ENCODE results near the gene RAD51.

The RAD51 gene

GRCh38 chr15:40722354-40722753 is 27.4 kb downstream of the RAD51 start:
- no peak for TF ChIP-seq CTCF (IDR thresholded peaks at IDR 0.05)
- DNase-seq (ENCODE audit: low spot score) = no peak

GRCh38 chr15:40722934-40723333 is 28.0 kb downstream of the RAD51 start:
- no peak for TF ChIP-seq CTCF (IDR thresholded peaks at IDR 0.05)
- no peak for DNase-seq (ENCODE audit: low spot score)
- Histone ChIP-seq H3K27ac (no peak overlapping the region), H3K4me3 (no peak overlapping the region)

More at GRCh38 chr15:40722354-40722753, 27.4 kb downstream of the RAD51 start:
- Histone ChIP-seq H3K4me3 (no peak overlapping the region), H3K27ac (no peak overlapping the region)

GRCh38 chr15:40723919-40724318 is 28.9 kb downstream of the RAD51 start:
- DNase-seq (ENCODE audit: low spot score) = no peak
- TF ChIP-seq CTCF (IDR thresholded peaks at IDR 0.05) = no peak
- Histone ChIP-seq H3K27ac (no peak overlapping the region), H3K4me3 (no peak overlapping the region)

- no peak for DNase-seq (ENCODE audit: low spot score)
- no peak overlapping the region for H3K27ac ChIP-seq
- H3K4me3 ChIP-seq = no peak overlapping the region
These were observed 36.1 kb downstream of the RAD51 start for GRCh38 chr15:40731034-40731433.

GRCh38 chr15:40736575-40736974 is 41.6 kb downstream of the RAD51 start:
- Histone ChIP-seq H3K4me3 (no peak overlapping the region), H3K27ac (no peak overlapping the region)
- no peak for TF ChIP-seq CTCF (IDR thresholded peaks at IDR 0.05)
- no peak for DNase-seq (ENCODE audit: low spot score)

More at GRCh38 chr15:40731034-40731433, 36.1 kb downstream of the RAD51 start:
- no peak for TF ChIP-seq CTCF (IDR thresholded peaks at IDR 0.05)

GRCh38 chr15:40737048-40737447 is 42.1 kb downstream of the RAD51 start:
- no peak for DNase-seq (ENCODE audit: low spot score)
- TF ChIP-seq CTCF (IDR thresholded peaks at IDR 0.05) = no peak
- H3K27ac ChIP-seq = no peak overlapping the region
- H3K4me3 ChIP-seq = no peak overlapping the region

GRCh38 chr15:40739047-40739446 is 44.1 kb downstream of the RAD51 start:
- Histone ChIP-seq H3K27ac (no peak overlapping the region), H3K4me3 (no peak overlapping the region)
- no peak for TF ChIP-seq CTCF (IDR thresholded peaks at IDR 0.05)
- DNase-seq (ENCODE audit: low spot score) = no peak

All from coronary artery (tissue), 2 donors.